Islet of Langerhans (tissue), 1 donor: ENCODE measurements around the gene HOXB9.

Experiments
- FAIRE-seq: peaks from one replicate; lab custom pipeline; 2011; peaks lifted over from hg19 to GRCh38; lab: Jason Lieb, UNC

Gene HOXB9

DNA sequence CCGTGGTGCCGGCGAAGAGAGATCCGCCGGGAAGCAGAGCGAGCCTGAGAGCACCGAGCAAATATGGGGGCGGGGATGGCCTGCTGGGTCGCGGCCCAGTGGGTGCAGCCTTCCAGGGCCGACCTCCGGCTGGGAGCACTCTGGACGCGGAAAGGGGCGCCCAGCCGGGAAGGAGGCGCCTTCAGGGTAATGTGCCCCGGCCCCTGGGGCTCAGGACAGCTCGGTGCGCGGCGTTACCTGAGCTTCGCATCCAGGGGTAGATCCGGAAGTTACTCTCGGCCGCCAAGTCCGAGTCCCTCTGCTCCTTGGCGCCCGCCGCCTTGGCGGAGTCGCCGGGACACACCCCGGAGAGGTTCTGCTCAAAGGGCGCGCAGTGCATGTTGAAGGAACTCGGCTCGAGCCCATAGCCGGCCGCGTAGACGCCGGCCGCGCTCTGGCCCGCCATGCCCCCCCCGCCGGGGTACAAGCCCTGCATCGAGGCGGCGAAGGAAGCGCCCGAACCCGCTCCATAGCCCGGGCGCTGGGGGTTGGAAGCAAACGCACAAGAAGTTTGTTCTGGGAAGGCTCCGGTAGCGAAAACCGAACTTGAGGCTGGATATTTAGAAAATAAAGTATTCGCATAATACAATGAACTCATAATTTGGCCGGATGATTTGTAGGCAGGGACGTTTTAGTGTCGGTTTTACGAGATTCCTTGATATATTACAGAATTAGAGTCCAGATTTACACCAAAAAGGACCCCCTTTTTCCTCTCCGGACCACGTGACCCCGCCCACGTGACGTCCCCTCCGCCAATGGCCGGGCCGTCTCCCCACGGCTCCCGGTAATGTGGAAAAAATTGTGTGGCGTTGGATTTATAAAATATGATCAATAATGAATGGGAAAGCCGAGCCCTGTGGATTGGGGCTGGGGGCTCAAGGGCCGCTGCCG is 15.6 kb downstream of the HOXB9 start, which contains the start of gene HOXB7:
Gene HOXB7, minus strand, starts transcription at position 736 of the 930 bp plus-strand sequence. Its CDS starts 99 bp downstream, at position 637.
- FAIRE-seq: no peak

DNA sequence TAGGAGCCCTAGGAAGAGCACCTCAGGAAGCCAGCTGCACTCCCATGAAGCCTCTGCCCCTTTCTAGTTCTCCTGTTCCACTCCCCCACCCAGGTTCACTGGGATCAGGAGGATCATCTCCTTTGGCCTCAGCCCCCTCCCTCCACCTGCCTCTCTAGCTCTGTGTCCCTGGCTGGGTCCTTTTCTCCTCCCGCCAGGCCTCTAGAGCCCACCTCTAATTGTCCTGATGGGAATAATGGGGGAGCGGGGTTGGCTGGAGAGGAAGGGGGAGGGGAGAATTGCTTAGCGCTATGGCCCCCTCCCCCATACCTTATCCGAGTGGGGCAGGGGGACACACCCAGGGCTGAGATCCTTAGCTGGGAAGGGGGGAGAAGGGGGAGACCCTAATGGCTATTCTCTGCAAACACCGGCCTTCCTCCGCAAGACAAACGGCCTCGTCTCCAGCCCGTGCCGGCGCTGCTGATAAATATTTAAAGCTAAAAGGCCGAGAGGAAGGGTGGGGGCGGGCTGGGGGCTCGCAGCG is 16.3 kb downstream of the HOXB9 start:
- no peak for FAIRE-seq

DNA sequence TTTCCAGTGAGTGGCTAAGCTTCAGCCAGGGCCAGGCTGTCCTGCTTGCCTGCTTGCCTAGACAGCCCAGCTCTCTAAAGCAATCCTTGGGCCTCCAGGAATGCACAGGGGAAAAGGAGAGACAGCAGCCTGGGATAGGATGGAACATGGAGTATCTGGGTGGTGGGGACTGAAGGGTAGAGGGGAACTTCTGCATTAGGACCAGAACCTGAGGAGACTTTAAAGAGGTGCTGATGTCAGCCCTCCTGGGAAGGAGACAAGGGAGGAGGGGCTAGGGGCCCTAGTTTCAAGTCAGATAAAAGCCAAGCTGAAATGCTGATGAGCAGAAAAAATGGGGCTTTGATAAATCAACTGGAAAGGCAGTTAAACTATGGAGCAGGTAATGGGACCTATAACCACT is 17.1 kb downstream of the HOXB9 start:
- no peak for FAIRE-seq

DNA sequence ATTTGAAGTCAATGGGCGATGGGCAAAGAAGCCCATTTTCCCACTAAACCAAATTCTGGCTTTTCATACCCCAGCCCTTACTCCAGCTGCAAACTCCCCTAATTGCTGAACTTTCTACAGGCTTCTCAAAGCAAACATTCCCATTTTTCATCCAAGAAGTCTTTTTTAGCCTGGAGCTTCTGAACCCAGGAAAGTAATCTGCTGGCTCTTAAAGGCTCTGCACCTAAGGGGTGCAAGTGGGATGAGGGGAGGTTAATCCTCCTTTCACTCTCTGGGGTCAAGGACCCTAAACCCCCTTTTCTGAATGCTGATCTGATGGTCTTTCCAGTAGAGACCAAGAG is 17.7 kb downstream of the HOXB9 start:
- FAIRE-seq: no peak

DNA sequence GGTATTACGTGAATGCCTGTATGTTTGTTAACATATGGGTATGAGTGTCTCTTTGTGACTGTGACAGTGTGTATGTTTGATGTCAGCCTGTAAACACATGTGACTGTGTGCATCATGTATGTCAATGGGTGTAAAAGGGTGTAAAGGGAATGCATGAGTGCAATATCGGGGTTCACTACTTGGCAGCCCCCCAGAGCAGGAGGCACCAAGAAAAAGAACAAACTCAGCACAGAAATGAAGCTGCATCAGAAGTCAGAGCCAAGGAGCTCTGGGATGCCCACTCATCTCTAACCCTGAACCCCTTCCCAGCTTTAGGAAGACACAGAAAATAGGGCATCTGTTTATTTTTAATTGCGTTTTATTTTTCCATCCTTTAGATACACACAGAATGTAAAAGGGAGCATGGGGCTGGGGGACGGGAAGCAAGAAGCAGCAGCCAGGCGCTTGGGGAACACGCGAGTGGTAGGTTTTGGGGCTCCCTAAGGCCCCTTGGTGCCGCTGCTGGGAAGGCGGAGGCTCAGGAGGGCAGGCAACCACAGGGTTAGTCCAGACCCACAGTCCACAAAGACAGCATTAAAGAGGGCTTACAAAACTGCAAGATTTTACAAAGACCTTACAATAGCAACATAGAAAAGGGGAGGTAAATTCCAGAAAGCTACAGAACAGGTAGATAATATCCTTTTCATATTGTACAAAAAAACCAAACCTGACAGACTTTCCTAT is 19.1 kb downstream of the HOXB9 start:
- no peak for FAIRE-seq

DNA sequence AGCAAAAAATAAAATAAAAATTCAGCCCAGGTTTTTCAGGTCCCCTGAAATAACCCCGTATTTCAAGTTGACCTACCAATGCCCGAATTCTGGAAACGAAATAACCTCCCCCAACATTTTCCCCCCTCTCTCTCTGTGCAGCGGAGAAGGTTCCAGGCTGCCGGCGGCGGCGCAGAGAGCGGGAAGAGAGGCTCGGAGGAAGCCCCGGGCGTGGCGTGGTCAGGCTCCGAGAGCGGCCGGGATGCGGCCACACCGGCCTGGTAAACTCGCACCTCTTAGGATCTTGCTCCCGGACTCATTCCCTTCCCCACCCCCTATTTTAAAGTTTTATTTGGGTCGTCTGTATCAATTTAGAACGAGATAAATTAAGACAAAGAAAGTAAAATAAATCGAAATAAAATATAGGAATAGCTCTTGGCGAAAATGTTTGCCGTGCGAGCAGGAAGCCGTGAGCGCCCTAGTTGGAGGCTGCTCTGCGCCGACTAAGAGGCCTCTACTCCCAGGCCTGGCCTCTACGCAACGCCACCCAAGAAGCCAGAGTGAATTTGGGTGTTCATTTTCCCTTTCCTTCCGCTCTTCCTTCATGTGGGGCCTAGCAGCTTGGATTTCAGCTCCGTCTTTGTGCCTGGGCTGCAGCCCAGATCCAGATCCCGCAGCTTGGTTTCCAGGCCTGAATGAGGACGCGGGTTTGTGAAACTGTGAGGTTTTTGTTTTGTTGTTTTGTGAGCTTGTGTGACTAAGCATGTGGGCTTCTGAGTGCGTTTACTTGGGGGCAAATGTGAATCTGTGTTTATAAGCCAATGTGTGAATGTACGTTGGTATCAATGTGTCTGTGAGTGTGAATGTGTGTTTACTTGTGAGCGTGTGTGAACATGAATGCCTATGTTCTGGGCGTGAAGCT is 19.9 kb downstream of the HOXB9 start:
- no peak for FAIRE-seq

DNA sequence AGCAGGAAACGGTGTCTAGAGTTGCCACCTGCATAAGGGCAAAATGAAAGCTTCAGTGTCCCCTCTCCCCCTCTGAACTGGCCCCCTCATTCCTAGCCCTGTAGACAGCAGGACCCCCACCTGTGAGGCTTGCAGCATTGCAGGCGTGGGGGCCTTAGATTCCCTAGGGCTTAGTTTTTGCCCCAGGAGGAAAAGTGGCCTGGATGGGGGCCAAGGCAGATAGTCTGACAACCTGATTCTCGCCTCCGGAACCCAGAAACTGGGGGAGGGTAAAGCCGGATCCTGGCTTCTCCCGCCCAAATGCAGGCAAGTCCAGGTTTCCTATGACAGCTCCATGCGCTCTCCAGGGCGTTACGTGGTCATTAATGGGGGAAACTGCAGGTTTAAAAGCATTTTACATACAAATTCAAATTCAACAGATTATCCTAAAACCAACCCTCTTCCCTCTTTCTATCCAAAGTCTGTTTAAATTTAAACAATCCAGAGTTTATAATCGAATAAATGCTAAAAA is 20.7 kb downstream of the HOXB9 start:
- no peak for FAIRE-seq

DNA sequence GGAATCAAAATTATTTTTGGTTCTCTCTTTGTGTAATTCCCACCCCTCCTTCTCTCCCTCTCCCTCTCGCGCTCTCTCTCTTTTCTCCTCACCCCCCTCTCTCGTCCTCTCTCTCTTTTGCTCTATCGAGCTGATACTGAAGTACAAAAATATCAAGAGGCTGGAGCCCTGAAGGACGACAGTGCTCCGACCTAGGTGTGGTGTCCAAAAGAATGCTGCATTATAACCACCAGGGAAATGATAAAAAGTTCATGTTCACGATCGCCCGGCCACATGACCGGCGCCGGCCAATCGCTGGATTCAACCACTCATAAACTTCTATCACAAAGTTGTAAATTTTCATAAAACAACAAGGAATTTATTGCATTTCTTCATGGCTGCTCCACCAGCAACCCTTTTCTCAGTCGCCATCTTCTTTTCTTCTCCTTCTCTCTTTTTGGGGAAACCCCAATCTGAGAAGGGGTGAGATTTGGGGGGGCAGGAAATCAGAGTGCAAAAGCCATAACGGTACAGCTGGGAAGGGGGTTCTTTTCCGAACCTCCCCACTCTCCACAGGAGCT is 21.3 kb downstream of the HOXB9 start, which contains the start of gene HOXB6:
Gene HOXB6, minus strand, starts transcription at position 217 of the 560 bp plus-strand sequence. CDS start 6,836 bp downstream, outside the sequence.
- no peak for FAIRE-seq

DNA sequence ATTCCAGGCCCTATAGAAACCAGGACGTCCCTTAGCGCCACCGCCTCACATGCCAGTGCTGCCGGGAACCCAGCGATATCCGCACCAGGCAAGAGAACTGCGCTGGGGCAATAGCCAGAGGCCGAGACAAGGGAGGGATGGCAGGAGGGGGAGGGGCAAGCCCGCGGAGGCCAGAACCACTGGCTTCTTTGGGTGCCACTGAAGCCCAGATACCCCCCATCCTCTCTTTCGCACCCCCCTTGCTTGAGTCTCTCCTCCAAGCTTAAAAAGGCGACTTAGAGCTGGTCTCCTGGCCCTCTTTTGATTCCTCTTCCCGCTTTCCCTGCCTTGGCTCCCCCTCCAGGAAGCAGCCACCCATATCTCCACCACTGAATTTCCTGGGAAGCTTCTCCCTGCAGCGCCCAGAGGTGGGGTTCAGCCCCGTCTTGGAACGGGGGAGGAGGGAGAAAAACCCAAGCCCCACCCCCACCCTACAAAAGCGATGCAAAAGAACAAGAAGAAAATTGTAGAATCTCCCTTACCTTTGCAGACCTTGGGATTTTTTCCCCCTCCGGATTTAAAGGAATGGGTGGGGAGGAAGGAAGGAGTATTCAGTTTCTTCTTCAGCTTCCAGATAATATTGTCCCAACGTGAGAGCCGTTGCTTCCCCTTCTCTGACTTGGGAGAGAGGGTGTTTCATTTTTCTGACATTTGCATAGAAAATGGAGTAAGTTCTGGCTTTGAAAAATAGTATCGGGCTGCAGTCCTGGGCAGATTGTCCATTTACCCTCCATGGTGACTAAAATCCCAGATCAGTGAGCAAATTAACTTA is 22.0 kb downstream of the HOXB9 start:
- FAIRE-seq: no peak

DNA sequence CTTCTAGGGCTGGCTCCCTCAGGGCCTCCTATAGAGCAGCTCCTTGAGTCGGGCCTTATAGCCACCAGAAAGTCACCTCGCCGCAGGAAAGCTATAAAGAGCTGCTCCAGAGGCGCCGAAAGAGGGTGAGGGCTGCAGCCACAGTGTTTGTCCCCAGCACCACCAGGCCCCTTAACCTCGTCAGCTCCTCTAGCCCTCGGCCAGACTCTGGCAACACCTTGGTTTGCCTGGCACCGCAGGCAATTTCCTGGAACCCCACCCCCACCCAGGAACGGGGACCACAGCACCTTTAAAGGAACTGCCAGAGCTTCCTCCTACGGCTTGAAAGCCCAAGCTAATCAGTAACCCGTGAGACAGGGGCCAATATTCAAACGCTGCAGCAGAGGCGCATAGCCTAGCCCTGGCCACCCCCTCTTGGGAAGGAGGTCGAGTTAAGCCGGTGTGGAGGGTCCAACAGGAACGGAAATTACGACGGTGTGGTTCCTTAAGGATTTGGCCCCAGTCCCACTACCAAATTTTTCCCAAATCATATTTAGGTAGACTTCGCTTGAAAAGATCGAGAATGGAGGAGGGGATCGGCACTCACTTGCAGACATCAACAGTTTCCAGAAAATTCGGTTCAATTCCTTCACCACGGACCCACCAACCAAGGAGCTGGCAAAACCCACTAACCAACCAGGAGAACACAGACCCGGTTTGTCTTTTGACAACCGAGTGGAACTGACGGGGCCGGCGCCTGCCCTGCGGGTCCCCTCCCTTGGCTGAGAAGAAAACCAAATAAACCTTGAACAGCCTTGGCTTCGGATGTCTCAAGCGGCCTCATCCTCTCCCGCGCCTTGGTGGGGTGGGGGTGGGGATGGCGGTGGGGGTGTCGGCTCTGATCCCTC is 24.4 kb downstream of the HOXB9 start:
- no peak for FAIRE-seq

DNA sequence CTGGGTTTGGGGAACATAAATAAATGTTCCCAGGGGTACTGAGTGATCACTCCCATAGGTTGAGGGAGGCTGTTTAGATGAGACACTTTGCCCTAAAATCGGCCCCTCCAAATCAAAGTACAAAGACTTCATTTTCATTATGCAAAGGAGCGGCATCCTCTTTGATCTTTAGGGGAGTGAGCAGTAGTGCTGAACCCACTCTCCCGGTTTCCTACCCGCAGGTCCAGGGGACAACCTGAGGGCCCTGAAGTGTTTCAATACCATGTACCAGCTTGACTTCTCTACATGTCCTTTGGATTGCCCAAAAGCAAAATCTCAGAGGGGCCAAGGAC is 25.0 kb downstream of the HOXB9 start:
- FAIRE-seq: no peak

DNA sequence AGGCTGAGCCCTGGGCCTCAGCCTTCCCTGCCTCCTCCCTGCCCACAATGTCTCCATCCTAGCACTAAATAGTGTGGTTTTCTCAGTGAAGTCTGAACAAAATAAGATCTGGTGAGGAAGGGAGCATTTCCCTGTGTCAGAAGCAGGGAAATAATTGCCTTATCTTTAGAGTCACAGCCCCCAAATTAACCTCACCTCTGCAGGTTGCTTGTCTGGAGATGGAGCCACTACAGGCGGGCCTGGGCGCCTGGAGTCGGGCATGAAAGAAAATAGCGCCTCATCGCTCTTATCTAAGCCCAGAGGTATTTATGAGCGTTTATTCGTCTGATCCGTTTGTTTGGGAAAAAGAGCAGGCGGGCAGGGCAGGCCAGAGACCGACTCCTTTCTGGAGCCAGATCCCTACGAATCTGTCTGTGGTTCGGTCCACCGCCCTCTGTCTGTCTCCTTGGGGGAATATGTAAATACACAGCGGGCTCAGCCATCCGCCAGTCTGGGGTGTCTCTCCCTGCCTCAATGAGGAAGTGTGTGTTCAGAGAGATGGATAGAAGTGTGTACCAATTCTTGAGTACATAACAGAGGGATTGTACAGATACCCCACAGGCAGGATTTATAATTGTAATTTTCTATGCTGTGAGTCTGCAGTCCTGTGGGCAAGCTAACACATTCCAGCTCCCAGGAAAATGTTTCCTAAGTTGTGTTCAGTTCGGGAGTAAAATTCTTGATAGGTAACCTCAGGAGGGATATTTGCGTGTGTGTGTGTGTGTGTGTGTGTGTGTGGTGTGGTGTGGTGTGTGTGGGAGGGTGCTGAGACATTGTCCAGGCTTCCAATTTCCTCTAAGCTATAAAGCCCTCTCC is 25.7 kb downstream of the HOXB9 start:
- FAIRE-seq: no peak

DNA sequence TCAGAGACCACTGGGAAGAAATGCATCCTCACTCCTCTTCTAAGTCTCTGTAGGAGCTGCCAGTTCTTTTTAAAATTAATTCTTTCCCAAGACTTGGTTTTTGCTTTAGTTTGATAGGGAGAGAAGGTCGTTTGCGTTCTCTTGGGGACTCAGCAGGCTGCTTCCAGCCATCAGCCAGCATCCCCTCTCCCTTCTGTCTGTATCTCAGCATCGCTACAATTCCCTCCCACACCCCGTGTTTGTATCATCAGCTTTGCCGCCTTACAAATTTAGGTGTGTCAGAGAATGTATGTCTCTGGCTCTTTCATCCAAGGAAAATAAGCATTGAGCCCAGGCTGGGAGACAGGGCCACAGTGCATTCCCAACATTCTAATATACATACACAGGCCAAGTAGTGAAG is 26.8 kb downstream of the HOXB9 start:
- no peak for FAIRE-seq

DNA sequence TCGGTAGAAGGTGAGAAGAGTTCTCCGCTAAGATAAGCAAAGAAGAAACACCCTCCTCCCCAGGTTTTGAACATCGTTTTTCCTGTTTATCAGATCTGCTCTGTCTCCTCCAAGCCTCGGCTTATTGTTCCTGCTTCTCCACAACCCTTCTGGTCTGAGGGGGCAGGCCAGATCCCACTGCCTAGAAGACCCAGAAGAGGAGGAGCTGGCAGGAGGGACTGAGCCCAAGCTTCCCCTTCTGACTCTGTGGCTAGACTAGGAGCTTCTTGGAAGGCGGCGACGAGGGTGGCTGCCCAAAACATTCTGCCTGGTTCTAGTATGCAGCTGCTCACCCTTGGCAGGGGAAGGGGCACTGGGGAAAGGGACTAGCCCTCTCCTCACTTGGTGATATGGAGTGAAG is 27.4 kb downstream of the HOXB9 start:
- no peak for FAIRE-seq

DNA sequence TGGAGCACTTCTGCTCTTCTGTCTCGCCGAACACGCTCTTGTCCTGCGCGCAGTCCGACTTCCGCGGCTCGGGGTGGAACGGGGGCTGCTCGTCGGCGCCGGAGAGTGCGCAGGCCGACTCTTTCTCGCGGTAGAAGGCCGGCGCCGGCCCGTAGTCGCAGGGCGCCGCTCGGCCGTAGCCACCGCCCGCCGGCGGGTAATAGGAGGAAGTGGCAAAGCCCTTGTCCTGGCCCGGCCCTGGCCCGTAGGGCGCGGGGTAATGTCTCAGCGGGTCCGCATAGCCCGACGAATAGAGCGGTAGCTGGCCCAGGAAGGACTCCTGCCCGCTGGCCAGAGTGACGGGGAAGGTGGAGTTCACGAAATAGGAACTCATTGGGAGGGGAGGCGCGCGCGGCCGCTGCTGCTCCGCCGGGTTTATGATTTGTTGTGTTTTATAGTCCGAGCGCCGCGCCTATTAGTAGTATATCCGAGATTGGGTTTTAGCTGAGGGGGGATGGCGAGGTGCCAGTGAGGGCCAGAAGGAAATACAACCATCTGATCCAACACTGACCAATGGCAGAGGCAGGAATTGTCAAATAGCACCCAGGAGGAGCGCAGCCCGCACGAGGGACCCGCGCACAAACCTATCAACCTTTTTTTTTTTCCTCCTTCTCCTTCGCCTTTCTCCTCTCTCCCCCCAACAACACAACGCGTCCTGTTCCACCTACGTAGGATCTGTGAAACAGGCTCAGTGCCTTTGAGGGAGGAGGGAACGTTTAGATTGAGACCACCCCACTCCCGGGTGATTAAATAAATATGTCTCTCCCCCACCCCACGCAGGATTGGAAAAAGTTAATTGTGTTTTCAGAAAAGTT is 28.2 kb downstream of the HOXB9 start:
- FAIRE-seq: no peak

DNA sequence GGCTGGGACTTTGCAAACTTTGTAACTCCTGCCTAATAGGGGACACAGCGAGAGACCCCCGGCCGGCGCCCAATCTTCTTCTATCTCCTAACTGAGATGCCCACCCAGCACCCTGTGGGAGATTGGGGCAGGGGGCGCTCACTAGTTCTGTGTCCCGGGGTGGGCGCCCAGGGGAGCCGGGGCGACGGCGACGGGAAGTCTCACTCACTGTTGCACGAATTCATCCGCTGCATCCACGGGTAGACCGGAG is 28.7 kb downstream of the HOXB9 start:
- FAIRE-seq: no peak

DNA sequence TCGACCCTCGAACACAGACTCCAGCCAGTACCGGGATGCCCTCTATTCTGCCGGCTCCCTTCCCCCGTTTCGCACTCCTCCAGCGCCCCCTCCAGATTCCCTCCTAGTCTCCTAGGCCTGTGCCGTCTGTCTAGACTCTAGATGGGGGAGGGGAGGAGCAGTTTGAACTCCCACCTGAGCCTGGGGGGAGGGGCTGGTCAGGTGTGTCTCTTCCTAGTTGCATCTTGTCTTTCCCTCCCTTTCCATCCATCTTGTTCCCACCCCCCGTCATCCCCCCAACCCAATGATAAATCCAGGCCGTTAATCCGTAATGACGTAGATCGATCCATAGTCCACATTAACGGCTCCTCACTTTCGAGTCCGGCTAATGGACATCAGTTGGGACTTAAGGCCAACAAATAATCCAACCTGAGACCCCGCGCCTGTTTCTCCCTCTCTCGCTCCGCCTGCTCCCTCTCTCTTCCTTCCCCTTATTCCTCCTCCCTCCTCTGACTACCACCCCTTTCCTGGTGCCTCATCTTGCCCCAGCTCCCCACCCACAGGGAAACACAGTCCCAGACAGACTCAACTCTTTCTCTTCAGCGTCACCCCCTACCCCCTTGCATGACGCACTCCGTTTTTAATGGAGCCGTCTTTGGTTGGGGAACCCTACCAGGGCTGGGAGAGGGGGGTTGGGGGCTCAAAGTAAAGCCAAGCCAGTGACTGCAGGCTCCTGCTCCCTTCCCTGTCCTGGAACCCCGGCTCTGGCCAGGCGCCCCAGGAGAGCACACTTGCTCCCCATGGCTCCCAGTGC is 29.2 kb downstream of the HOXB9 start:
- no peak for FAIRE-seq
